IMR-90 (cell line): Measurements from ENCODE around the gene SEMA4D. TPM values are rescaled to one million over a fixed set of nuclear protein-coding genes. Genes with fewer than 3 reads are reported as not detected.

ENCODE experiments used
- ATAC-seq: fragments of 200-7000 bp; cut with Tn5 transposase; 2 replicates; pipeline ENCODE4 v1.9.1; 2020; ENCODE audit warnings: low read depth, mild to moderate bottlenecking, moderate library complexity
- BruUV-seq: library from RNA; stranded (reverse); fragments of 400-500 nt; replicated peaks from 2 replicates; lab custom pipeline; 2021; lab: Mats Ljungman, UMichigan
- CTCF ChIA-PET: fragments of 300-600 bp; formaldehyde crosslinking; extraction: SDS; loops from one replicate; lab custom pipeline; 2021; ENCODE audit warnings: antibody characterized with exemption; lab: Yijun Ruan, JAX
- POLR2A ChIA-PET: fragments of 300-600 bp; sonication (Branson Sonifier 250); formaldehyde crosslinking; loops from one replicate; lab custom pipeline; 2022; ENCODE audit warnings: antibody characterized with exemption; ENCODE audit not compliant: unreplicated experiment; lab: Charles Lee
- DNase-seq: peaks from one replicate; pipeline ENCODE4 v3.0.0; 2013
- H2AFZ ChIP-seq: replicated peaks from 2 replicates; pipeline ENCODE3; 2013; ENCODE audit warnings: low read length, mild to moderate bottlenecking; ENCODE audit not compliant: poor library complexity
- H2AK5ac ChIP-seq: 2 replicates; pipeline ENCODE4 v1.6.1; 2013; ENCODE audit warnings: low read depth, low read length, inconsistent platforms
- H2AK9ac ChIP-seq: replicated peaks from 2 replicates; pipeline ENCODE3; 2013; ENCODE audit warnings: mild to moderate bottlenecking, low read depth, low read length, moderate library complexity; ENCODE audit not compliant: poor library complexity
- H2BK120ac ChIP-seq: 2 replicates; pipeline ENCODE4 v1.6.1; 2013; ENCODE audit warnings: low read depth, low read length, inconsistent platforms
- H2BK15ac ChIP-seq: 3 replicates; pipeline ENCODE4 v1.6.1; 2013; ENCODE audit warnings: low read depth, low read length, inconsistent platforms
- H2BK20ac ChIP-seq: 2 replicates; pipeline ENCODE4 v1.6.1; 2013; ENCODE audit warnings: low read depth, mild to moderate bottlenecking, inconsistent platforms, low read length, moderate library complexity
- H2BK5ac ChIP-seq: 2 replicates; pipeline ENCODE4 v1.6.1; 2013; ENCODE audit warnings: mild to moderate bottlenecking, low read depth, low read length, inconsistent platforms; ENCODE audit not compliant: poor library complexity, severe bottlenecking
- H3K14ac ChIP-seq: replicated peaks from 2 replicates; pipeline ENCODE4 v1.6.1; 2013; ENCODE audit warnings: low read depth, low read length, inconsistent platforms
- H3K18ac ChIP-seq: 2 replicates; pipeline ENCODE4 v1.6.1; 2013; ENCODE audit warnings: low read depth, low read length, control low read depth
- H3K23ac ChIP-seq: 2 replicates; pipeline ENCODE4 v1.6.1; 2013; ENCODE audit warnings: low read depth, low read length, inconsistent platforms
- H3K27ac ChIP-seq: 2 replicates; pipeline ENCODE4 v1.5.1; 2013; ENCODE audit warnings: mild to moderate bottlenecking, control low read depth, low read length; ENCODE audit not compliant: insufficient read depth
- H3K27me3 ChIP-seq: 2 replicates; pipeline ENCODE4 v1.6.1; 2013; ENCODE audit warnings: low read length; ENCODE audit not compliant: control insufficient read depth, insufficient read depth
- H3K36me3 ChIP-seq: 2 replicates; pipeline ENCODE4 v1.6.1; 2013; ENCODE audit warnings: low read length, mixed read lengths; ENCODE audit not compliant: control insufficient read depth, insufficient read depth
- H3K4ac ChIP-seq: 2 replicates; pipeline ENCODE4 v1.6.1; 2013; ENCODE audit warnings: low read depth, low read length, inconsistent platforms
- H3K4me1 ChIP-seq: 2 replicates; pipeline ENCODE4 v1.6.1; 2013; ENCODE audit warnings: low read length, mixed read lengths; ENCODE audit not compliant: control insufficient read depth, insufficient read depth
- H3K4me2 ChIP-seq: 2 replicates; pipeline ENCODE4 v1.6.1; 2013; ENCODE audit warnings: low read depth, mild to moderate bottlenecking, control low read depth, low read length, moderate library complexity
- H3K4me3 ChIP-seq: 2 replicates; pipeline ENCODE4 v1.5.1; 2013; ENCODE audit warnings: low read depth, mild to moderate bottlenecking, control low read depth, low read length, moderate library complexity; ENCODE audit not compliant: insufficient read depth
- H3K56ac ChIP-seq: 2 replicates; pipeline ENCODE4 v1.6.1; 2013; ENCODE audit warnings: low read length, inconsistent platforms; ENCODE audit not compliant: insufficient read depth; ENCODE audit errors: extremely low read depth
- H3K79me1 ChIP-seq, 2 experiments: 2 replicates each; pipeline ENCODE4 v1.6.1; 2013; ENCODE audit warnings: low read length in 2 of 2, inconsistent platforms in 1 of 2, low read depth in 1 of 2
- H3K9ac ChIP-seq: 2 replicates; pipeline ENCODE4 v1.6.1; 2013; ENCODE audit warnings: low read depth, low read length, control low read depth
- H3K9me1 ChIP-seq: 2 replicates; pipeline ENCODE4 v1.6.1; 2013; ENCODE audit warnings: low read length, inconsistent platforms; ENCODE audit not compliant: insufficient read depth
- H3K9me3 ChIP-seq: 2 replicates; pipeline ENCODE4 v1.6.1; 2013; ENCODE audit warnings: low read length; ENCODE audit not compliant: control insufficient read depth, insufficient read depth
- H4K20me1 ChIP-seq: 2 replicates; pipeline ENCODE4 v1.6.1; 2013; ENCODE audit warnings: low read length, inconsistent platforms; ENCODE audit not compliant: insufficient read depth
- H4K5ac ChIP-seq: 2 replicates; pipeline ENCODE4 v1.6.1; 2013; ENCODE audit warnings: mild to moderate bottlenecking, low read depth, low read length, control low read depth
- H4K8ac ChIP-seq, 2 experiments: 2 replicates each; pipeline ENCODE4 v1.6.1; 2013; ENCODE audit warnings: low read depth in 2 of 2, low read length in 2 of 2, control low read depth in 1 of 2, inconsistent platforms in 1 of 2
- H4K91ac ChIP-seq: 2 replicates; pipeline ENCODE4 v1.6.1; 2013; ENCODE audit warnings: low read depth, low read length, inconsistent platforms; ENCODE audit not compliant: insufficient read depth
- BHLHE40 ChIP-seq: fragments of 150-350 bp; IDR thresholded peaks from 2 replicates; pipeline ENCODE4 v1.6.1; 2016; ENCODE audit warnings: mild to moderate bottlenecking, low read depth, low read length
- RAD21 ChIP-seq: IDR thresholded peaks from 2 replicates; pipeline ENCODE4 v1.6.1; 2012; ENCODE audit warnings: low read length, improper control_type of control experiment
- RCOR1 ChIP-seq: IDR thresholded peaks from 2 replicates; pipeline ENCODE4 v1.6.1; 2012; ENCODE audit warnings: mild to moderate bottlenecking, low read length, improper control_type of control experiment; ENCODE audit not compliant: insufficient replicate concordance
- WGBS, 2 experiments: methylation state at CpG; one replicate each; pipeline versions ENCODE4 v1.1.5 to v1.1.7; 2013; ENCODE audit warnings: missing lambda C conversion rate in 2 of 2; ENCODE audit not compliant: insufficient read length in 1 of 2; ENCODE audit errors: extremely low coverage in 2 of 2; 5-methylcytosine and 5-hydroxymethylcytosine counted together
- dilution Hi-C: fragments of 300-500 bp; cut with HindIII; formaldehyde crosslinking; loops from one replicate; pipeline ENCODE4 v1.14.3; 2018; ENCODE audit warnings: low sequenced_read_pairs; ENCODE audit not compliant: unreplicated experiment
- in situ Hi-C: fragments of 300-500 bp; cut with MboI; formaldehyde crosslinking; loops from 3 replicates; pipeline ENCODE4 v1.14.3; 2019; ENCODE audit warnings: low sequenced_read_pairs, inconsistent platforms, mixed read lengths
- intact Hi-C: fragments of 100-400 bp; cut with micrococcal nuclease; formaldehyde crosslinking; loops from 2 replicates; pipeline ENCODE4 v1.10.0; 2022
- polyA plus RNA-seq, 3 experiments: library from polyadenylated mRNA; depleted of rRNA; stranded (reverse); fragments of >200 nt; gene quantifications; 2 replicates each; pipeline ENCODE4 v1.2.3, GENCODE V29; 2012; ENCODE audit warnings: low replicate concordance in 1 of 3
- total RNA-seq: library from RNA; depleted of rRNA; stranded (reverse); fragments of >200 nt; gene quantifications from 2 replicates; pipeline ENCODE4 v1.2.3, GENCODE V29; 2012

SEMA4D gene
- total and polyA plus RNA-seq, 2 of the 4 experiments (the other 2 are of a cell fraction) = 0.90 to 1.5 TPM

- H2AFZ ChIP-seq = no peak overlapping the region
- no peak overlapping the region for H2BK5ac ChIP-seq
- H4K91ac ChIP-seq = no peak overlapping the region
- H3K4me3 ChIP-seq = no peak overlapping the region
- in situ Hi-C loops = no loop called here
- H2AK5ac ChIP-seq = no peak overlapping the region
- ChIA-PET POLR2A (interaction anchor here (0.6 kb wide), 1 partner anchor 108 kb away, joined by 5 read pairs; no protein-coding TSS in a partner anchor), CTCF (no interaction called here)
- no peak for ATAC-seq
- dilution Hi-C loops = no loop called here
- DNase-seq = no peak
- intact Hi-C loops = no loop called here
- H4K8ac ChIP-seq = no peak overlapping the region
- no peak overlapping the region for H3K9ac ChIP-seq
- H3K9me3 ChIP-seq = no peaks in the 10 kb centered on the region
- no peak overlapping the region for H3K4me2 ChIP-seq
- no peaks in the 10 kb centered on the region for H3K27me3 ChIP-seq
- TF ChIP-seq BHLHE40 = no peak
- no peak for TF ChIP-seq RAD21
- TF ChIP-seq RCOR1 = no peak
- H3K79me1 ChIP-seq = no peaks in the 10 kb centered on the region
- no peak overlapping the region for H3K23ac ChIP-seq
- no peak overlapping the region for H3K14ac ChIP-seq
- peaks cover 3% of the 10 kb centered on the region; the same call in 1 of the 2 replicates for H4K20me1 ChIP-seq
- no peak overlapping the region for H3K4ac ChIP-seq
- no TSS peak for BruUV-seq
- H3K18ac ChIP-seq = no peak overlapping the region; the same call in 1 of the 2 replicates
- H3K4me1 ChIP-seq = peaks cover 10% of the 10 kb centered on the region; the same call in 1 of the 2 replicates
- WGBS, 2 experiments = no CpG with 5 or more reads among the region's 16 CpGs
- no peak overlapping the region for H3K56ac ChIP-seq
- 0 out of 2 replicates have a peak overlapping the region, but pooled peaks have one; percentile 8 for H2BK120ac ChIP-seq
- no peak overlapping the region for H2BK20ac ChIP-seq
- no peaks in the 10 kb centered on the region for H3K36me3 ChIP-seq
- H3K27ac ChIP-seq = no peak overlapping the region
- peak overlapping the region; percentile 66 for H2AK9ac ChIP-seq
- no peak overlapping the region; the same call in 1 of the 2 replicates for H4K5ac ChIP-seq
- H2BK15ac ChIP-seq = no peak overlapping the region
- peaks cover 6% of the 10 kb centered on the region; the same call in 1 of the 2 replicates for H3K9me1 ChIP-seq
Measured at GRCh38 chr9:89440951-89441654, 56.8 kb downstream of the SEMA4D start.
